GM23248 (cell line): Measurements from ENCODE around the gene RAP2A.

Source experiments
- EZH2 ChIP-seq: fragments of 200-600 bp; sonication (generic); IDR thresholded peaks from 2 replicates; pipeline ENCODE4 v1.6.1; 2018; ENCODE audit warnings: antibody characterized with exemption, mild to moderate bottlenecking; ENCODE audit not compliant: insufficient read depth, poor library complexity, severe bottlenecking
- EZH2phosphoT487 ChIP-seq: fragments of 200-600 bp; sonication (generic); IDR thresholded peaks from 2 replicates; pipeline ENCODE4 v1.6.1; 2018; ENCODE audit warnings: antibody characterized with exemption, moderate library complexity, mild to moderate bottlenecking, low read depth; ENCODE audit not compliant: insufficient read depth

DNA sequence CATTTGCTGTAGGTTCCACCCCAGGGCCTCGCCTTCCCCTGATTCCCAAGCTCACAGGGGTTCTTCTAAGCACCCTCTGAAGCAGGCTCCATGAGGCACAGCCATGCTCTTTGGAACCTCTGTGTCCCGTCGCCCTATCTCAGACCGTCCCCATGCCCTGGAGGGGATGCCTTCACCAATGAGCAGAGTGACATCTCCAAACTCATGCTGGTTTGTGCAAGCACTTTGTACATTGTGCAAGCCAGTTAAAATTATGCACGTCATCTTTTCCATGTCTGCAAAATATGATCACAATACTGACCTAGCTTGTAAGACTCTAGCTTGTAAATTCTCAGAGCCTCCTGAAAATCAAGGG is 46.5 kb upstream of the RAP2A start:
- TF ChIP-seq EZH2 = no peak
- TF ChIP-seq EZH2phosphoT487 = no peak
